ENCODE data around the gene TRIM8. TPM values are rescaled to one million over a fixed set of nuclear protein-coding genes. Genes with fewer than 3 reads are reported as not detected.

TRIM8 gene
- total and polyA plus RNA-seq, 4 donors, result 81.5 to 173 (median 120) TPM

GRCh38 chr10:102643336-102644065 is 778 bp upstream of the TRIM8 start:
- 0 to 1% methylated on average over 40 to 75 of the region's 76 CpGs for WGBS, 2 donors
- ATAC-seq (ENCODE audit: insufficient read depth, low FRiP score) (no peak), DNase-seq (peak; percentile 84 to 90 (median 86))
- Histone ChIP-seq H3K4me3 (peak overlapping the region; percentile 87), H3K9me3 (ENCODE audit: control insufficient read depth in 4 of 4, insufficient read depth in 3 of 4, low read length in 3 of 4) (no peaks in the 10 kb centered on the region), H3K9ac (ENCODE audit: insufficient read depth in 1 of 2, low read length in 2 of 2) (peak overlapping the region in 1 of 2 donors; percentile 73), H3K36me3 (ENCODE audit: control insufficient read depth in 4 of 4, insufficient read depth in 4 of 4, low read length in 4 of 4) (peaks cover 0 to 8% (median 0%) of the 10 kb centered on the region in 4 donors), H3K27ac (ENCODE audit: low read depth in 1 of 2, low read length in 1 of 2) (peak overlapping the region; percentile 98 to 100), H3K27me3 (ENCODE audit: control insufficient read depth in 3 of 3, insufficient read depth in 3 of 3, low read length in 2 of 3) (no peaks in the 10 kb centered on the region), H3K4me1 (ENCODE audit: control insufficient read depth in 5 of 5, insufficient read depth in 5 of 5, low read length in 5 of 5) (peaks cover 13 to 33% (median 18%) of the 10 kb centered on the region in 5 donors)
- no peak for TF ChIP-seq CTCF (IDR thresholded peaks at IDR 0.05; ENCODE audit: control extremely low read depth, extremely low read depth)

- 0 to 1% methylated on average over 62 of the region's 62 CpGs for WGBS, 2 donors
- ATAC-seq (ENCODE audit: insufficient read depth, low FRiP score), result peak; percentile 3
Observed at GRCh38 chr10:102644646-102645387, 538 bp downstream of the TRIM8 start.

GRCh38 chr10:102645388-102645740 is 1.1 kb downstream of the TRIM8 start:
- 0% methylated on average over 12 of the region's 12 CpGs for WGBS, 2 donors
- no peak for TF ChIP-seq CTCF (IDR thresholded peaks at IDR 0.05; ENCODE audit: control extremely low read depth, extremely low read depth)
- H3K9ac ChIP-seq (ENCODE audit: insufficient read depth in 1 of 2, low read length in 2 of 2), result peak overlapping the region; percentile 64 to 93

More at GRCh38 chr10:102644646-102645387, 538 bp downstream of the TRIM8 start:
- TF ChIP-seq CTCF (IDR thresholded peaks at IDR 0.05; ENCODE audit: control extremely low read depth, extremely low read depth), result peak; percentile 15
- Histone ChIP-seq H3K4me3 (peak overlapping the region; percentile 87), H3K27me3 (ENCODE audit: control insufficient read depth in 3 of 3, insufficient read depth in 3 of 3, low read length in 2 of 3) (no peaks in the 10 kb centered on the region), H3K9ac (ENCODE audit: insufficient read depth in 1 of 2, low read length in 2 of 2) (peak overlapping the region; percentile 64 to 93), H3K27ac (ENCODE audit: low read depth in 1 of 2, low read length in 1 of 2) (peak overlapping the region; percentile 96 to 100), H3K4me1 (ENCODE audit: control insufficient read depth in 5 of 5, insufficient read depth in 5 of 5, low read length in 5 of 5) (peaks cover 17 to 46% (median 30%) of the 10 kb centered on the region in 5 donors), H3K36me3 (ENCODE audit: control insufficient read depth in 4 of 4, insufficient read depth in 4 of 4, low read length in 4 of 4) (peaks cover 0 to 12% (median 0%) of the 10 kb centered on the region in 4 donors), H3K9me3 (ENCODE audit: control insufficient read depth in 4 of 4, insufficient read depth in 3 of 4, low read length in 3 of 4) (no peaks in the 10 kb centered on the region)
- DNase-seq, result peak; percentile 86 to 87 (median 86)

More at GRCh38 chr10:102645388-102645740, 1.1 kb downstream of the TRIM8 start:
- peak overlapping the region; percentile 96 to 100 for H3K27ac ChIP-seq (ENCODE audit: low read depth in 1 of 2, low read length in 1 of 2)
- DNase-seq, result peak; percentile 90 to 94 (median 93)
- H3K4me3 ChIP-seq, result peak overlapping the region; percentile 87
- H3K27me3 ChIP-seq (ENCODE audit: control insufficient read depth in 3 of 3, insufficient read depth in 3 of 3, low read length in 2 of 3), result no peaks in the 10 kb centered on the region
- peak; percentile 1 for ATAC-seq (ENCODE audit: insufficient read depth, low FRiP score)
- H3K9me3 ChIP-seq (ENCODE audit: control insufficient read depth in 4 of 4, insufficient read depth in 3 of 4, low read length in 3 of 4), result no peaks in the 10 kb centered on the region
- peaks cover 0 to 12% (median 0%) of the 10 kb centered on the region in 4 donors for H3K36me3 ChIP-seq (ENCODE audit: control insufficient read depth in 4 of 4, insufficient read depth in 4 of 4, low read length in 4 of 4)
- H3K4me1 ChIP-seq (ENCODE audit: control insufficient read depth in 5 of 5, insufficient read depth in 5 of 5, low read length in 5 of 5), result peaks cover 17 to 51% (median 34%) of the 10 kb centered on the region in 5 donors

All from lung (tissue), 12 donors.